Ishikawa (cell line): Measurements from ENCODE around the gene PTPRN2.

Source experiments
- CEBPB ChIP-seq: IDR thresholded peaks from 2 replicates; pipeline ENCODE4 v1.6.1; 2012
- CREB1 ChIP-seq: IDR thresholded peaks from 2 replicates; pipeline ENCODE4 v1.6.1; 2012; ENCODE audit warnings: low read depth
- EGR1 ChIP-seq: IDR thresholded peaks from 2 replicates; pipeline ENCODE4 v1.6.1; 2012
- EP300 ChIP-seq: IDR thresholded peaks from 2 replicates; pipeline ENCODE4 v1.6.1; 2012; ENCODE audit warnings: borderline replicate concordance
- NFIC ChIP-seq: IDR thresholded peaks from 2 replicates; pipeline ENCODE4 v1.6.1; 2012
- RAD21 ChIP-seq: IDR thresholded peaks from 2 replicates; pipeline ENCODE4 v1.6.1; 2012; ENCODE audit warnings: low read depth
- REST ChIP-seq: IDR thresholded peaks from 2 replicates; pipeline ENCODE4 v1.6.1; 2012; ENCODE audit warnings: low read depth, mild to moderate bottlenecking
- TAF1 ChIP-seq: IDR thresholded peaks from 2 replicates; pipeline ENCODE4 v1.6.1; 2012; ENCODE audit warnings: low read depth, mild to moderate bottlenecking
- TCF12 ChIP-seq: IDR thresholded peaks from 2 replicates; pipeline ENCODE4 v1.6.1; 2012; ENCODE audit warnings: low read depth
- USF1 ChIP-seq: IDR thresholded peaks from 2 replicates; pipeline ENCODE4 v1.6.1; 2012
- YY1 ChIP-seq: IDR thresholded peaks from 2 replicates; pipeline ENCODE4 v1.6.1; 2012; ENCODE audit warnings: low read depth
- TF ChIP-seq, protein P1 (sequence below): IDR thresholded peaks from 2 replicates; pipeline ENCODE4 v1.6.1; 2012

DNA sequence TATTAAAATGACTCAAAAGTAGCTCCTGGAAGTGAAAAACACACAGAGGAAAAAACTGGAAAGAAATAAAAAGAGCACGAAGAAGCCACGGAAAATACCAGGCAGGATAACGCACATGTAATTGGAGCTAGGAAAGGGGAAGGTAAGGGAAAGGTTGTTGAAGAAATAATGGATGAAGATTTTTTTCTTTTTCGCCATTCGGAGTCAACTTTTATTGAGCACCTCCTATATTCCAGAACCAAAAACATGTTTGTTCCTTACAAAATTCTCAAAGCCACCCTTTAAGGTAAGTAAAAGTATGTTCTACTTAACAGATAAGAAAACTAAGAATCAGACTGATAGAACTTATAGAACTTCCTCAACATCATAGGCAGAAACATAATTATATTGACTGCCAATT lies 32.8 kb upstream of the PTPRN2 start:
- TF ChIP-seq, protein P1, sequence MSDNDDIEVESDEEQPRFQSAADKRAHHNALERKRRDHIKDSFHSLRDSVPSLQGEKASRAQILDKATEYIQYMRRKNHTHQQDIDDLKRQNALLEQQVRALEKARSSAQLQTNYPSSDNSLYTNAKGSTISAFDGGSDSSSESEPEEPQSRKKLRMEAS: no peak
- TF ChIP-seq USF1 (no peak), CREB1 (no peak), CEBPB (no peak), EP300 (no peak), REST (no peak), RAD21 (no peak), YY1 (no peak), TAF1 (no peak), TCF12 (no peak), NFIC (no peak), EGR1 (no peak)
